Stimulated activated CD4-positive, alpha-beta T cell treated with anti-CD3 and anti-CD28 coated beads, Interleukin-4, amount 100 ng/mL, for 1 hour (primary cell): ENCODE results near the gene ZNF592.

Experiments used
- DNase-seq: peaks from one replicate; pipeline ENCODE4 v3.0.0-alpha.2; 2020

ZNF592 gene

GRCh38 chr15:84782346-84782745, 34.0 kb downstream of the ZNF592 start:
- DNase-seq: no peak

GRCh38 chr15:84783493-84784251, 35.3 kb downstream of the ZNF592 start:
- peak; percentile 9 for DNase-seq

DNA sequence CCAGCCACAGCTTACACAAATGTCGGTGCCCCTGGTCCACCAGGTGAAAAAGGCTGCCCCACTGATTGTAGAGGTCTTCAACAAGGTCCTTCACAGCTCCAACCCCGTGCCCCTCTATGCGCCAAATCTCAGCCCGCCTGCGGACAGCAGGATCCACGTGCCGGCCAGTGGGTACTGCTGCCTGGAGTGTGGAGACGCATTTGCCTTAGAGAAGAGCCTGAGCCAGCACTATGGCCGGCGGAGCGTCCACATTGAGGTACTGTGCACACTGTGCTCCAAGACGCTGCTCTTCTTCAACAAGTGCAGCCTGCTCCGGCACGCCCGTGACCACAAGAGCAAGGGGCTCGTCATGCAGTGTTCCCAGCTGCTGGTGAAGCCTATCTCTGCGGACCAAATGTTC, 35.9 kb downstream of the ZNF592 start:
- no peak for DNase-seq

DNA sequence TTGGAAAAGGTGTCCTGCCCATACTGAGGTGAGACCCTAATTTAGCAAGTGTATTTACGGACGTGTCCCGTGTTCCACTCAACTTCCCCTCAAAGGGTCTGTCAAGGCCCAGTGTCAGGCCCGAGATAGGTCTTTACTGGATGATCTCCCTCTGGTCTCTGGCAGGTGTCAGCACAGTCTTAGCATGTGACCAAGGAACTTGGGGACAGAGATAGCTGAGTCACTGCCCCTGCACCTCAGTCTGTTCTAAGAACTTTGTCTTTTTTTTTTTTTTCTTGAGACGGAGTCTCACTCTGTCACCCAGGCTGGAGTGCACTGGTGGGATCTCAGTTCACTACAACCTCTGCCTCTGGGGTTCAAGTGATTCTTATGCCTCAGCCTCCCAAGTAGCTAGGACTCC, 36.7 kb downstream of the ZNF592 start:
- DNase-seq: no peak

GRCh38 chr15:84788500-84788899, 40.1 kb downstream of the ZNF592 start:
- no peak for DNase-seq

DNA sequence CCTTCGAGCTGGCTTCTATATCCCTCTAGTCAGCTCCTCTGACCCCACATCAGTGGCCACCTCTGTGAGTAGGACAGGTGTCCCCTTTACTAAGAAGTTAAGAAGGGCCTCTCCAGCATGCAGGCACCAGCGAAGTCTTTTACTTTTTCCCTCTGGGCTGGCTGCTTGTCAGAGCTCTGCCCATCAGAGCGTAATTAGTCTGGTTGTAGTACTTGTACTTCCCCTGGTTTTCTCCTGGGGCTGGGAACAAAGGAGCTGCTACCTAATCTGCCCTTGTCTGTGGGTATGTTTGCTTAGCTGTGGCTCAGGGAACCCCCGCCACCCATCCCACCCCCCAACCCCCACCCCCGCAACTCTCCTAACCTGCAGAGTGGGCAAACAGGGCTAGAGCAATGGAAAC, 41.4 kb downstream of the ZNF592 start:
- DNase-seq: no peak

DNA sequence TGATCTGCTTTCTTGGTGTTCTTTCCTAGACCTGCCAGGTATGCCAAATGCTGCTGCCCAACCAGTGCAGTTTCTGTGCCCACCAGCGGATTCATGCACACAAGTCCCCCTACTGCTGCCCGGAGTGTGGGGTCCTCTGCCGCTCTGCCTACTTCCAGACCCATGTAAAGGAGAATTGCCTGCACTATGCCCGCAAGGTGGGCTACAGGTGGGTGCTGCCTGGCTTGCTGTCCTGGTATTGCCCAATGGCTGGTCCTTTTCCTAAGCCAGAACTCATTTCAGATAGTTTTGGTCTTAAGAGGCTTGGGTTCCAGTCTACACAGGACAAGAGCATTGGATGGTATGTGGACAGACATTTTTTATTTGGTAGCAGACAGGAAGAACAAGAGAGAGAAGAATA, 42.3 kb downstream of the ZNF592 start:
- no peak for DNase-seq

DNA sequence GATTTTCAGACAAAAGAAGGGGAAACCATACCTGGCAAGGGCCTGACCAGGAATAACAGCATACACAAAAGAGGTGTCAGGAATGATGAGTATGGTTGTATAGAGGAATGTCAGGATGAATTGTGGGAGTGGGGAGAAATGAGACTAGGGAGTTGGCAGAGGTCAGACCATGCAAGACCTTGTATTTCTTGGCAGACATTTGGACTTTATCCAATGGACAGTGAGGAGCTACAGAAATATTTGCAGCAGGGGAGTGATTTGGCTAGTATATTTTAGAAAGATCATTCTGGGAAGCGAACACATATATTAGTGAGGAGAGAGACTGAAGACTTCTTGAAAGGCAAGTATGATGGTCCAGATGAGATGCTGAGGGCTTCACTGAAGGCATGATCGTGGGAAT, 43.4 kb downstream of the ZNF592 start:
- no peak for DNase-seq

DNA sequence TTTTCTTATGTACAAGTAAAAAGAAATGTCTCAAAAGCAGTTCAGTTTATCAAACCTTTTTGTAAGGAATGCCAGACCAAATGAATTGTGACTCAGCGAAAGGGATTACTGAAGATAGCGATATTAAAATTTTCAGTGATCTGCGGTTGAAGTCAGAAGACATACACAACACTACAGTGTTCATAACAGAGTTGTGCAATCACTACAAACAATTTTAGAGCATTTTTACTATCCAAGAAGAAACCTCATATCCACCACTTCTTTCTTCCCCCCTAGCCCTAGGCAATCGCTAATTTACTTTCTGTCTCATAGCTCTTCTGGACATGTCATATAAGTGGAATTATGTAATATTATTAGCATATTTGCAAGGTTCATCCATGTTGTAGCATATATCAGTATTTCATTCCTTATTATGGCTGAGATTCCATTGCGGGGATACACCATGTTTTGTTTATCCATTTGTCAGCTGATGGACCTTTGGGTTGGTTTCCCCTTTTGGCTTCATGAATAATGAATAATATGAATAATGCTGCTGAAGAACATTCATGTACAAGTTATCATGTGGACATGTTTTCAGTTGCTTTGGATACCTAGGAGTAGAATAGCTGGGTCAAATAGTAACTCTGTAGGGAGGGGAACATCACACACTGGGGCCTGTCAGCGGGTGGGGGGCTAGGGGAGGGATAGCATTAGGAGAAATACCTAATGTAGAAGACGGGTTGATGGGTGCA, 45.2 kb downstream of the ZNF592 start:
- DNase-seq: no peak

DNA sequence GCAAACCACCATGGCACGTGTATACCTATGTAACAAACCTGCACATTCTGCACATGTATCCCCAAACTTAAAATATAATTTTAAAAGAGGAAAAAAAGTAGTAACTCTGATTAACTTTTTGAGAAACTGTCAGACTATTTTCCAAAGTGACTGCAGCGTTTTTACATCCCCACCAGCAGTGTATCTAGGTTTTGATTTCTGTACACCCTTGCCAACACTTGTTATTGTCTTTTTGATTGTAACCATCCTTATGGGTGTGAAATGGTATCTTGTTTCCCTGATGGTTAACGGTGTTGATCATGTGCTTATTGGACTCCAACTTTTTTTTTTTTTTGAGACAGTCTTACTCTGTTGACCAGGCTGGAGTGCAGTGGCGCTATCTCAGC, 45.8 kb downstream of the ZNF592 start:
- DNase-seq: no peak

DNA sequence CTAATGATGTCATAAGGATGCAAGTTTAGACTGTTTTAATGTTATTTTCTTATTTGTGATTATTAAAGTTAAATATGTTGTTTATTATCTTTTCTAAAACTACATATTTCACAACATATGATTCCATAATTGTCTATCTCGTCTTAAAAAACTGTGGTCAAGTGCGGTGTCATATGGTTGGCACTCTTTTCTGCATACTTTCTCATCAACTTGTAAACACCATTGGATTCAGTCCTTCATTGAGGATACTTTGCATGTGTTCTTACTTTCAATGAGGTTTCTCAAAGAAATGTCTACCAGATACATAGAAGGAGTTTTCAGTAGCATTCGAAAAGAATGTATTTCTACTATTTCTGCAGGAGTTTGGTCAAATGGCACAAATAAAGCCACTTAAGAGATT, 46.8 kb downstream of the ZNF592 start:
- DNase-seq: no peak

GRCh38 chr15:84797212-84797611, 48.8 kb downstream of the ZNF592 start:
- DNase-seq: no peak

DNA sequence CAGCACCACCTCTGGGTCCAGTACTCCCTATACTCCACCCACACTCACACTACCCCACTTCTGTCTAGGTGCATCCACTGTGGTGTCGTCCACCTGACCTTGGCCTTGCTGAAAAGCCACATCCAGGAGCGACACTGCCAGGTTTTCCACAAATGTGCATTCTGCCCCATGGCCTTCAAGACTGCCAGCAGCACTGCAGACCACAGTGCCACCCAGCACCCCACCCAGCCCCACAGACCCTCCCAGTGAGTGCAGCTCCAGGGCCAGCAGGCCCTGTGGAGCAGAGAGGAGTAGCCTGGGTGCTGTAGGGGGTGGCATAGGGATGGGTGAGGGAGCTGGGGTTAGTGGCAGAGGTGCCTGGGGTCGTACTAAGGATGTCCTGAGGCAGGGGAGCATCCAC, 49.4 kb downstream of the ZNF592 start:
- no peak for DNase-seq

DNA sequence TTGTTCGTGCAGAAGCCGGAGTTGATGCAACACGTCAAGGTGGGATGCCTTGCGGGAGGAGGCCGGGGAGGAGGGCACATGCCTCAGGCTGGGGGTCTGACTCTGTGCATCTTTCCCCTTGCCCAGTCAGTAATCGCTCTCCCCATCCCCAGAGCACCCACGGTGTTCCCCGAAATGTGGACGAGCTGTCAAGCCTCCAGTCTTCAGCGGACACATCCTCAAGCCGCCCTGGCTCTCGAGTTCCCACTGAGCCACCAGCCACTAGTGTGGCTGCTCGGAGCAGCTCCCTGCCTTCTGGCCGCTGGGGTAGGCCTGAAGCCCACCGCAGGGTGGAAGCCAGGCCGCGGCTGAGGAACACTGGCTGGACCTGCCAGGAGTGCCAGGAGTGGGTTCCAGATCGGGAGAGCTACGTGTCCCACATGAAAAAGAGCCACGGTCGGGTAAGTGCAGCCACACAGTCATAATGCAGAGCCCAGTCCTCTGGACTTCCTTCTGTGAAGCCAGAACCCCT, 50.1 kb downstream of the ZNF592 start:
- DNase-seq: no peak

GRCh38 chr15:84799511-84800187, 51.3 kb downstream of the ZNF592 start:
- no peak for DNase-seq

GRCh38 chr15:84800365-84800806, 52.0 kb downstream of the ZNF592 start:
- DNase-seq: no peak

GRCh38 chr15:84804005-84804900, 55.9 kb downstream of the ZNF592 start:
- DNase-seq: no peak

DNA sequence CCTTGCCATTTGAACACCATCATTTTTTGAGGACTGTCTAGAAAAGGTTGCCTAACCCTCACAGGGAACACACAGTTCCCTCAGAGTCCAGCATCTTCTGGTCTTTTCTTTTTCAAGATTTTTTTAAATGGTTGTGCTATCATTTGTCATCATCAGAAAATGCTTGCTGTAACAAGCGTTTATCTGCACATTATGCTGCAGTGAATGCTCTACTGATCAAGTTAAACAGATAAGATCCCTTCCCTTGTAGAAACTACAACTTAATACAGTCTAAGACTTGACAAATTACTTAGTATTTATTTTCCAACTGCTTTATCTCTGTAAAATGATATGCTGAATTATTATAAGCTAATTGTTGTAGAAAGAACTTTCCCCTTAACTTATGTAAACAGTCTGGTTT, 56.8 kb downstream of the ZNF592 start:
- DNase-seq: no peak

- no peak for DNase-seq
Measured at GRCh38 chr15:84807228-84807627, 58.8 kb downstream of the ZNF592 start.

DNA sequence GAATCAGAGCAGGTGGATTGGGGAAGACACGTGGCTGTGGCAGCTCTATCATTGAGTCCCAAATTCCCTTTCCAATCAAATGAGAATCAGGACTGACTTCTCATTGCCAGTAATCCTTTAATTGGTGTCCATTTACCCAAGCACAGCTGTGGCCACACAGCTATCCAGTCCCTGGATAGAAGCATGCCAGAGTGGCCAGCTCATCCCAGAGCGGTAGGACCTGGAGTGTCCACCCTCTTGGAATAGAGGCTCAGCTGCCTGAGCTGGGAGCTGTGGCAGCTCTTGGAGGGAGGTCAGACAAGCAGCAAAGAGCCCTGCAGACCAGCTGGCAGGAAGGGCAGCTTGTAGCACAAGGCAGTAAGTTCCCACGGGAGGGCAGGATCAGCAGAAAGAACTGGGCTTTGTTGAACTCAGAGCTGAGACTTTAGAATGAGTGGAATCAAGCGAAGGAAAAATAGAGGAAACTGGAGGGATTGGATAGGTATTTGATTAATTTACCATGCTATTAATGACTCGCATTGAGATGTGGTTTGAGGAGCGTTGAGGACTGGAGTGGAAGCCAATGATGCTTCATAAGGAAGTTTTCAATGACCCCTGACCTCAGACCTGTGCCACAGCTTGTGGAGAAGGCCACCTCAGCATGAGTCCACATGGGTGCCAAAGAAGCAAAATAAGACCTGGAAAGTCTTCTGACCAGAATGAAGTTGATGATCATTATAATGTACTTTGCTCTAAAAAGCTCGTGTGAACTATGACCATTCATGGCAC, 61.9 kb downstream of the ZNF592 start:
- DNase-seq: no peak

DNA sequence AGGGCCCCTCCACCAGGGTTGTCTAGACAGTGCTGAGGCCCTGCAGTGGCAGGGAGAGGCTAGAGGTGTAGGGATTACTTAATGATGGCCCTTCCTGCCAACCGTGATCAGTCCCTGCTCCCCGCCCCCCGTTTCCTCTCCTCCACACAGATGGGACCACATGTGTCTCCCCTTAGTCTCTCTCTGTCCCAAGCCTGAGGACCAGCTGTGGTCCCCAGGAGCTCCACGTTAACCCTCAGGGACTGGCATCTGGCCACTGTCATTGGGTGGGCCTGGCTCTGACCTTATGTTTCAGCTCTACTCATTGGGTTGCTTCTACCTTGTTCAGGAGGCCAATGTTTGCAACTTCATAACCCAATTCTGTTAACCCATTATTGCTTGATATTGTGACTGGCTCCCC, 62.8 kb downstream of the ZNF592 start:
- no peak for DNase-seq

GRCh38 chr15:84811828-84812227, 63.4 kb downstream of the ZNF592 start:
- no peak for DNase-seq
